ENCODE measurements around the gene ATG4D.

- TF ChIP-seq CTCF (IDR thresholded peaks at IDR 0.05) (no peak), POLR2A (IDR thresholded peaks at IDR 0.05) (no peak)
These were observed 14.0 kb downstream of the ATG4D start for GRCh38 chr19:10557603-10558197.

Data from transverse colon (tissue), 3 donors.